Natural killer cell treated with Interleukin-12 subunit alpha and Interleukin-12 subunit beta and Interleukin-15 and Interleukin-18, amount 100 ng/mL, for 72 hours (primary cell): ENCODE results near the gene CLDN20. TPM values are rescaled to one million over a fixed set of nuclear protein-coding genes. Genes with fewer than 3 reads are reported as not detected.
"Not testable (repeated sequence)": the region's sequence is repeated elsewhere in the genome, so short reads cannot be mapped to it uniquely, and the experiment has no call there.

Experiments
- ATAC-seq, 2 donors: fragments of 150-1000 bp; cut with Tn5 transposase in 1 of 2; sonication (Bioruptor Pico), chemical (Tn5 transposase) in 1 of 2; 2 replicates each; pipeline ENCODE4 v1.10.0; 2021
- DNase-seq: peaks from one replicate; pipeline ENCODE4 v3.0.0; 2022; ENCODE audit warnings: low spot score
- H3K27ac Mint-ChIP-seq, 2 donors: 1 replicate in 1 of 2; 2 replicates in 1 of 2; pipeline ENCODE4 v1.8.0; 2022; ENCODE audit warnings: mixed read lengths in 2 of 2, mild to moderate bottlenecking in 1 of 2, moderate library complexity in 1 of 2
- H3K27me3 Mint-ChIP-seq, 2 donors: 1 replicate in 1 of 2; 2 replicates in 1 of 2; pipeline ENCODE4 v1.8.0; 2022; ENCODE audit warnings: mixed read lengths in 2 of 2
- H3K36me3 Mint-ChIP-seq: one replicate; pipeline ENCODE4 v1.8.0; 2022; ENCODE audit warnings: mixed read lengths
- H3K4me1 Mint-ChIP-seq, 2 donors: 1 replicate in 1 of 2; 2 replicates in 1 of 2; pipeline ENCODE4 v1.8.0; 2022; ENCODE audit warnings: low read depth in 2 of 2, mixed read lengths in 2 of 2, mild to moderate bottlenecking in 1 of 2
- H3K4me3 Mint-ChIP-seq: one replicate; pipeline ENCODE4 v1.8.0; 2022; ENCODE audit warnings: mixed read lengths
- H3K9me3 Mint-ChIP-seq: 2 replicates; pipeline ENCODE4 v1.8.0; 2022; ENCODE audit warnings: mixed read lengths
- total RNA-seq, 2 donors: library from RNA; stranded (reverse); gene quantifications; one replicate each; pipeline ENCODE4 v1.2.3, GENCODE V29; 2022

CLDN20 gene
- total RNA-seq, 2 donors from 2014 or later = not detected

DNA sequence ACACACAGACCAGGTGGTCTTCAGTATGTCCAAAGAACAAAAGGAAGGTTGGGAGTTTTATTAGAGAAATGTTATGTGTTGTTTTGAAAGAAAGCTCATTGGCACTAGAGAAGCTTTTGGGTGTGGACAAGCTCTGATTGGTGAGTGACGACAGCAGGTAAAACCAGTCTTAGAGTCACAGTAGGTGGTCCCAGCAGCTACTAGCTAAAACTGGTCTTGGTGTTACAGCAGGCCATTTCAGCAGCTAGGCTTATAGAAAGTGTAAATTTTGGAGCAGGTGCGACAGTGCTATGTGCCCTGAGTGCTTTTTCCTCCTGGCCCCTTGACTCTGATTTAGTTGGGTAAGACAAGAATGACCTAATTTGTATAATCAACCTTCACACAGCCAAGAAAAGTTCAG, 3.6 kb downstream of the CLDN20 start:
- peaks cover 7 to 10% of the 10 kb centered on the region in 2 donors for H3K4me1 Mint-ChIP-seq

DNA sequence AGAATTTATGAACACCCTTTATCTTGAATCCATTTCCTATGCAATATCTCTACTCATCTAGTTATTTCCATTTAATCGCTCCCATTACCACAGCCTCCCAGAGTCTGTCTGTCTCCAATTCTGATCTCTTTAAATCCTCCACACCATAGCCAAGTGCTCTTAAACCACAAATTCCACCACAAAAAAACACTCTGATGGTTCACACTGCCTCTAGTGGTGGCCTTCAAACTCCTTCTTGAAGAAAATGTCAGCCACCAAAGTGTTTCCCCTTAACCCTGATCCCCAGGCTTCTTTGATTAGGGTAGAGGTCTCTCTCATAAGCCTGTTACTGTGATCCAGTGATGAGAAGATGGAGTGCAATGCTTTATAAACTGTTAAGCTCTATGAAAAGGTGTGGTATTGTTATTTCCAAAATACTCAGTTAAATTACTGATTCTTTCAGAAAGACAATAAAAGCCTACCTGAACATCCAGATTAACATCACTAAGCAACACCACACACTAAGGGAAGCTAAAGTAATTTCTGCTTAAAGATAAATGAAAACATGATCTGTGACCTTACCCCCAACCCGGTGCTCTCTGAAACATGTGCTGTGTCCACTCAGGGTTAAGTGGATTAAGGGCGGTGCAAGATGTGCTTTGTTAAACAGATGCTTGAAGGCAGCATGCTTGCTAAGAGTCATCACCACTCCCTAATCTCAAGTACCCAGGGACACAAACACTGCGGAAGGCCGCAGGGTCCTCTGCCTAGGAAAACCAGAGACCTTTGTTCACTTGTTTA, 4.5 kb downstream of the CLDN20 start:
- H3K4me1 Mint-ChIP-seq, H3K4me3 Mint-ChIP-seq, H3K9me3 Mint-ChIP-seq, H3K36me3 Mint-ChIP-seq, H3K27me3 Mint-ChIP-seq, DNase-seq, H3K27ac Mint-ChIP-seq: not testable (repeated sequence)
- peak in 1 of 2 donors; percentile 49 for ATAC-seq

More for the DNA sequence above, 3.6 kb downstream of the CLDN20 start:
- DNase-seq = no peak
- H3K36me3 Mint-ChIP-seq = peaks cover 5% of the 10 kb centered on the region
- no peak for ATAC-seq
- no peaks in the 10 kb centered on the region for H3K27me3 Mint-ChIP-seq
- no peak overlapping the region for H3K4me3 Mint-ChIP-seq
- H3K9me3 Mint-ChIP-seq = no peaks in the 10 kb centered on the region
- no peak overlapping the region for H3K27ac Mint-ChIP-seq

DNA sequence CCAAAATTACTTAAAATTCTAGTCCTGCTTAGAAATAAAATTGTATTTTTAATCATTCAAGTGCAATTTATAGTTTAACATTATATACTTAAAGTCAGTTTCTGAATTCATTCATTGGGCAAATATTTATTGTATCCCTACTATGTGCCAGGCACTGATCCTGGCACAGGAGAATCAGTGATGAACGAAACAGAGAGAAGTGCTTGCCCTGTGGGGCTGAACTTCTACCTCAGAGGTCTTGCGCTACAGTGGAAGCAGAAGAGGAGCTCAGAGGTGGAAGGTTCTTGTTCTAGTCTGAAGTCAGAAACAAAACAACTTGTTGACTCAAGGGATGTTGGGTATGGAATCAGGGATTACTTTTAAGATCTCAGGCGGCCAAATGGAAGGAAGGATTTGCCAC, 6.0 kb downstream of the CLDN20 start:
- DNase-seq (no peak), ATAC-seq (no peak)
- Mint-ChIP-seq H3K4me1 (peaks cover 9 to 12% of the 10 kb centered on the region in 2 donors), H3K27me3 (no peaks in the 10 kb centered on the region), H3K9me3 (no peaks in the 10 kb centered on the region), H3K4me3 (no peak overlapping the region), H3K36me3 (no peaks in the 10 kb centered on the region), H3K27ac (no peak overlapping the region)

DNA sequence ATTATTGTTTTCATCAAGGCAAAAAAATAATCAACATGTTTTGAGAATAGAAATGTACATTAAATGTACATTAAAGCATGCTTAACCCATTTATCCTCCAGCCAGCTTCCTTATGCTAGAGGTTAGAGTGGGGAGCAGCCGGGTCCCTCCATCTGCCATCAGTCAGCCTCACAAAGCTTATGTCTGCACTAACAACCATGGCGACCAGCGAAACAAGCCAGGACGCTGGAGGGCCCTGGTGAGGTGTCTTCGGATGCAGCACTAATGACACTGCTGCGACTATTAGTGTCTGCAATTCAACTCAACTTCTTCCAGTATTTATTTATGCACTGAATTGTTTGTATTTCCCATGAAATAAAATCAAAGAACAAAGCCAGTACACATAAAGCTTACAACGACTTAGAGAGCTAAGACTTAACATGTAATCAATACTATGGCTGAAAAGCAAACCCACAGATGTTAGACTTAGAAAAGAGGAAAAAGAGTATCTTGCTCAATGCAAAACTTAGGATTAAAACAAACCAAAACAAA, 6.8 kb downstream of the CLDN20 start:
- Mint-ChIP-seq H3K4me3 (no peak overlapping the region), H3K27me3 (no peaks in the 10 kb centered on the region), H3K9me3 (no peaks in the 10 kb centered on the region), H3K36me3 (no peaks in the 10 kb centered on the region), H3K27ac (no peak overlapping the region), H3K4me1 (peaks cover 9 to 12% of the 10 kb centered on the region in 2 donors)
- DNase-seq = no peak
- ATAC-seq = no peak

DNA sequence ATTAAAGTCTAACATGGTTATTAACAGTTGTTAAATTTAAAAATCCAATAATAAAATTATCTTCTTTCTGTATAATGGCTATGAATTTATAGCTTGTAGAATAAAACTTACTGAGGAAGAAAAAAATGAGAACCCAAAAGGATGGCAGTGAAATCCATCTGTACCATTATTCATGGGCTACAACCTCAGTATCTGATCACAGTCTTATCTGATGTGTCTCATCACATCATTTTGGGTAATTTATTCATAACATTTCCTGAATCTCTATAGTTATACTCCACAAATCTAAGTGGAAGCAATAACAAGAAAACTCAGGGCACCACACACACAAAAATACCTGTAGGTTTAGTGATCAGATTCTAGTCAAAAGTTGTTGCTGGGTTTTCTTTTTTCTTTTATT, 7.3 kb downstream of the CLDN20 start:
- Mint-ChIP-seq H3K27me3 (no peaks in the 10 kb centered on the region), H3K9me3 (no peaks in the 10 kb centered on the region), H3K36me3 (no peaks in the 10 kb centered on the region), H3K27ac (no peak overlapping the region), H3K4me1 (peaks cover 9 to 12% of the 10 kb centered on the region in 2 donors), H3K4me3 (no peak overlapping the region)
- ATAC-seq (no peak), DNase-seq (no peak)

DNA sequence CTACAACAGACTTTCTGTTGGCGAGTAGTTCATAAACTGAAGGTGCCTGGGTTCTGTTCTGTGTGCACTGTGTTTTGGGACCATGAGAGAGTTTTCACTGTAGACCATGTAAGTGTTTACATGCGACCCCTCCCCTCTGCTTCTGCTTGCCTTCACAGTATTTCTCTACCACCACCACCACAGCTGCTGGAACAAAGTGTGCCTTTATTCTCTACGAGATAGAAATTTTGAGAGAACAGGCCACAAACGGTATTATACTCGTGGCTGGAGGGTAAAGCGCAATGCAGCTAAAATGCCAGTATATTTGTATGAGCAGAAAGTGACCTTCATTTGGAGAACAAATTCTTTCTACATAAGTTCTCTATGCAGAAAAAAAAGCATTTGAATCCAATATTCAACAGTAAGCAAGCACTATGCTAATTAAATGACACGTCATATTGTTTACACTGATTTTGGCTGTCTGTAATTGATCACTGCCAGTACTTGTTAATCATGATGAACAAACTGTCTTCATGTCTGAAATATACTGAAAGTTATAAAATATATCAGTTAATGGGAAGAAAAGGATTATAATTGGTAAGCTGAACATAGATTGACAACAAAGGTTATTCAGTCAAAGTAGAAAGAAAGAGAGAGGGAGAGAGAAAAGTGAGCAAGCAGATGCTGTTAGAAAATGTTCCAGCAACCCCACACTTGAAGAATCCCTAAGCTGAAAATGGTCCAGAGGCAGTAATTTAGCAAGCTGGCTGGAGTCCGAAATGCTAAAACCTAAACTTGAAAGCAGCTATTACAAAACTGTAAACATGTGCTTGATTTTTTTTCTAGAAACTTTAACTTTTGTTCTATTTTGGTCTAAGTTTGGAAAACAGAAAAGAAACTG, 8.8 kb downstream of the CLDN20 start:
- DNase-seq (no peak), ATAC-seq (no peak)
- Mint-ChIP-seq H3K27ac (no peak overlapping the region), H3K9me3 (no peaks in the 10 kb centered on the region), H3K4me3 (no peak overlapping the region), H3K27me3 (no peaks in the 10 kb centered on the region), H3K36me3 (no peaks in the 10 kb centered on the region), H3K4me1 (peaks cover 9 to 12% of the 10 kb centered on the region in 2 donors)

DNA sequence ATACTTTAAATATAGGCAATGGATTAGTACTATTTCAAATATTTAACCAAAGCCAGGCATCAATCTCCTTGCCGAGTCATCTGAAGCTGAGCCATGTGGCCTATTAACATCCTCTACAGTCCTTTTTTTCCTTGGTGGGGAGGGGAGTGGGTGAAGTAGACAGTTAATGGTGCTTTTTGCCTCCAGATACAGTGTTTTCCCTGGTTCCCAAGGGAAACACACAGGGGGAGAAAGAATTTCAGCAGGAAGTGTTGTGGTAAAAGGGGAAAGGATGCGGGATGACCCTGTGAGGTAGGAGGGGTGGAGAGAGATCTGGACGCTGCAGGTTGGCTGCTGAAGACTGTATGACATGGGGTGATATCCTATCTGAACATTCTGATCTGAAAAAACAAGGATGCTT, 9.6 kb downstream of the CLDN20 start:
- Mint-ChIP-seq H3K27ac (peak overlapping the region in 1 of 2 donors; percentile 32), H3K36me3 (no peaks in the 10 kb centered on the region), H3K4me1 (peaks cover 4 to 5% of the 10 kb centered on the region in 2 donors), H3K27me3 (no peaks in the 10 kb centered on the region), H3K9me3 (no peaks in the 10 kb centered on the region), H3K4me3 (no peak overlapping the region)
- DNase-seq (no peak), ATAC-seq (no peak)

DNA sequence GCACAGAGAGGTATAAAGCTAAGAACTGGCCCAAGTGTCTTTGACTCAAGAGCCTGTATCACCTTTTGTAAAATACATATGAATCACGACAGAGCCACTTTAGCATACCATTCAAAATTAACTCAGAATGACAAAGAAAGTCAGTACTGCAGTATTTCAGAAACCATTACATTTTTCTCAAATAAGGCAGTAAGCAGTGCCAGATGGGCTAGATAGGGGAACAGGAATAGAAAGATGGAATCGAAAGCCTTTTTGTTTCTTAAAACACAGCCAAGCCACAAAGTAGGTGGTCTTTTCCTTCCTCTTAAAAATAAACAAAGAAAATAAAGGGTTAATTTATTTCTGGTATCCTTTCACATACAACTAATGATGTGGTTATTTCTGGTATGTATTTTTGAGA, 10.3 kb downstream of the CLDN20 start:
- no peaks in the 10 kb centered on the region for H3K9me3 Mint-ChIP-seq
- DNase-seq = no peak
- H3K27me3 Mint-ChIP-seq = no peaks in the 10 kb centered on the region
- ATAC-seq = no peak
- no peak overlapping the region for H3K27ac Mint-ChIP-seq
- no peaks in the 10 kb centered on the region for H3K36me3 Mint-ChIP-seq
- peaks cover 4 to 5% of the 10 kb centered on the region in 2 donors for H3K4me1 Mint-ChIP-seq
- H3K4me3 Mint-ChIP-seq = no peak overlapping the region

DNA sequence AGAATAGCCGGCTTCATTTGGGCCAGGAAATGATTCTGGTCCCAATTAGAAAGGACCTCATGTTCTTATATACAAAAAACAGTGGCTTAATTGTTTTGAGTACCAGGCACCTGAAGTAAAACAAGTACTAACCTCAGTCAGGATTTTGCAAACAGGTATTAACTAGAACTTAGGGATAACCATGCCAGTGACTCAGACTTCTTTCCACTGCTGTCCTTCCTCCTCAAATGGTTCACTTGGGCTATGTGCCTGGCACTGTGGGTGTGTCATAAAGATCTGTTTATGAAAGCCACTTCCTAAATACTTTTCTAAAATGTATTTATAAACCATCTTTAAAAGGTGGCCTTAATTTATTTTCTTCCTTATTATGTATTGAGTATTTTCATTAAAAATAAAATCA, 10.7 kb downstream of the CLDN20 start:
- no peak overlapping the region for H3K4me3 Mint-ChIP-seq
- DNase-seq (no peak), ATAC-seq (no peak)
- H3K4me1 Mint-ChIP-seq = peaks cover 4 to 5% of the 10 kb centered on the region in 2 donors
- H3K27me3 Mint-ChIP-seq = no peaks in the 10 kb centered on the region
- no peaks in the 10 kb centered on the region for H3K9me3 Mint-ChIP-seq
- H3K36me3 Mint-ChIP-seq = no peaks in the 10 kb centered on the region
- no peak overlapping the region for H3K27ac Mint-ChIP-seq

DNA sequence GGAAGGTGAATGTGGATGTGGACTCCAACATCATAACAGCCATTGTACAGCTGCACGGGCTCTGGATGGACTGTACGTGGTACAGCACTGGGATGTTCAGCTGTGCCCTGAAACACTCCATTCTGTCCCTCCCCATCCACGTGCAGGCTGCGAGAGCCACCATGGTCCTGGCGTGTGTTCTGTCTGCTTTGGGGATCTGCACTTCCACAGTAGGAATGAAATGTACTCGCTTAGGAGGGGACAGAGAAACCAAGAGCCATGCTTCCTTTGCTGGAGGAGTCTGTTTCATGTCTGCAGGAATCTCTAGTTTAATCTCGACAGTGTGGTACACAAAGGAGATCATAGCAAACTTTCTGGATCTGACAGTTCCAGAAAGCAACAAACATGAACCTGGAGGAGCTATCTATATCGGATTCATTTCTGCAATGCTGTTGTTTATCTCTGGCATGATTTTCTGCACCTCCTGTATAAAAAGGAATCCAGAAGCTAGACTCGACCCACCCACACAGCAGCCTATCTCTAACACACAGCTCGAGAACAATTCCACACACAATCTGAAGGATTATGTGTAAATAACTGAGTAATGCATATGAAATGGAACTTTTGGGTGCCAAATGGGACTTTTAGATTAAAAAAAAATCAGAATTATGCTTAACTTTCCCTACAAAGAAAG, 12.1 kb downstream of the CLDN20 start:
- H3K9me3 Mint-ChIP-seq = no peaks in the 10 kb centered on the region
- H3K27me3 Mint-ChIP-seq = no peaks in the 10 kb centered on the region
- H3K27ac Mint-ChIP-seq = no peak overlapping the region
- H3K36me3 Mint-ChIP-seq = peaks cover 4% of the 10 kb centered on the region
- ATAC-seq (no peak), DNase-seq (no peak)
- no peak overlapping the region for H3K4me3 Mint-ChIP-seq
- H3K4me1 Mint-ChIP-seq = peaks cover 5 to 7% of the 10 kb centered on the region in 2 donors

DNA sequence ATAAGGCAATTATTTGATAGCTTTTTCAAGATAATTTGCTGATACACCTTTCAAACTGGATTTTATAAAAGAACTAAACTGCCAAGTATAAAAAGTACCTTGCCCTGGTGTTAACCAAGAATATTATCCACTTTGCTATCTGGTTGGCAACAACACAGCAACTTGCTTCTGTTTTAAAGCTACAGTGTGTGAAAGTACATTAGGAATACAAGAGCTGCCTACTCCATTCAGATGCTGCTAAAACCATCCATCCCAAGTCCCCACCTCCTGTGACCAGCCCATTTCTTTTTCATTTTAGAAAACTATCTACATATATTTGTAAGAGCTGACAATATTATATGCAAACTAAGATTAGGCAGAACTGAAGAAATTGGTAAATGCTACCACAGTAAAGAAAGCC, 12.8 kb downstream of the CLDN20 start:
- Mint-ChIP-seq H3K36me3 (peaks cover 4% of the 10 kb centered on the region), H3K4me3 (no peak overlapping the region), H3K4me1 (peaks cover 5 to 7% of the 10 kb centered on the region in 2 donors), H3K27me3 (no peaks in the 10 kb centered on the region), H3K9me3 (no peaks in the 10 kb centered on the region), H3K27ac (no peak overlapping the region)
- ATAC-seq (no peak), DNase-seq (no peak)

DNA sequence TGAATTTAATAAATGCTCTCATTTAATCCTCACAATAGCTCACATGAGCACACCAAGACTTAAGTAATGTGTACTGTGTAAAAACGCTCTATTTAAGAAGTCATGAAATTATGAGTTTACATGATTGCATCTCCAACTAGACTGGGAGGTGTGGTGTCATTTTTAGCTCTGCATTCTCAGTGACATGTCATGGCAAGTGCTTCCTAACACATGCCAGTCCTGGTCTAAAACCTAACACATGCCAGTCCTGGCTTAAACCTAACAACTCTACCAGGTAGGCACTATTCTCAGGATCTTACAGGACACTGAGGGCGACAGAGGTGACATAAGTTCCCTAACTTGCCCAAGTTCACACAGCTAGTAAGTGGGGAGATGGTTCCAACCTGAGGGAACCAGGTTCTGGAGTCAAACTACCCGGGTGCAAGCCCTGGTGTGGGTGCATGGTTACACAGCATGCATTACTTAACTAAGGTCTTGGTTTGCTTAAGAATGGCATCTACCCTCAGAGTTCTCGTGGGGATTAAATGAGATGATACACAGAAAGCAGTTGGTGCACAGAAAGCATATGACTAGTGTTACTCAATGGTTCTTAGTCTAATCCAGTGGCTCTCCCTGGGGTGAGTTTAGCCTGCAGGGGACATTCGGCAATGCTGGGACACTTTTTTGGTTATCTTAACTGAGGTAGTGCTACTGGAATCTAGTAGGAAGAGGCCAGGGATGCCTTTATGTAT, 14.7 kb downstream of the CLDN20 start:
- no peak overlapping the region for H3K4me3 Mint-ChIP-seq
- H3K27ac Mint-ChIP-seq = no peak overlapping the region
- no peaks in the 10 kb centered on the region for H3K27me3 Mint-ChIP-seq
- no peak for ATAC-seq
- peaks cover 4% of the 10 kb centered on the region for H3K36me3 Mint-ChIP-seq
- H3K4me1 Mint-ChIP-seq = peaks cover 2 to 5% of the 10 kb centered on the region in 2 donors
- no peaks in the 10 kb centered on the region for H3K9me3 Mint-ChIP-seq
- no peak for DNase-seq

DNA sequence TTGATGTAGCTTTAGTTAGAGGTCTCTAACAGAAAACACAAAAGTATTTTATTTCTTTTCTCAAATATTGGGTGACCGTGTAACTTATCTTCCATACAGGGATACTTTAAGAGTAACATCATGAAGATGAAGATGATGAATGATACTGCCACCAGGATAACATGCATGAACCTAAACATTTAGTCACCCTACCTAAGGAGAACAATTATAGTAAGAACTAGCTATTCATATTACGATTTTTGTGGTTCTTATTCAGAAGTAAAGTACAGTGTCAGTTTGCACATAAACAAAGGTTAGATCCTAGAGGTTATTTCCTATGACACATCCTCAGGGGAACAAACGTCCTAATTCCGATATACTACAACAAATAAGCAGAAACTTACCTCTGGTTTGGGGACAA, 21.0 kb downstream of the CLDN20 start:
- peaks cover 0 to 3% of the 10 kb centered on the region in 2 donors for H3K4me1 Mint-ChIP-seq
- ATAC-seq = no peak
- H3K36me3 Mint-ChIP-seq = peaks cover 8% of the 10 kb centered on the region
- no peaks in the 10 kb centered on the region for H3K9me3 Mint-ChIP-seq
- no peaks in the 10 kb centered on the region for H3K27me3 Mint-ChIP-seq
- H3K4me3 Mint-ChIP-seq = no peak overlapping the region
- H3K27ac Mint-ChIP-seq = no peak overlapping the region
- DNase-seq = no peak
